ENCODE results near the gene EID2B.

DNA sequence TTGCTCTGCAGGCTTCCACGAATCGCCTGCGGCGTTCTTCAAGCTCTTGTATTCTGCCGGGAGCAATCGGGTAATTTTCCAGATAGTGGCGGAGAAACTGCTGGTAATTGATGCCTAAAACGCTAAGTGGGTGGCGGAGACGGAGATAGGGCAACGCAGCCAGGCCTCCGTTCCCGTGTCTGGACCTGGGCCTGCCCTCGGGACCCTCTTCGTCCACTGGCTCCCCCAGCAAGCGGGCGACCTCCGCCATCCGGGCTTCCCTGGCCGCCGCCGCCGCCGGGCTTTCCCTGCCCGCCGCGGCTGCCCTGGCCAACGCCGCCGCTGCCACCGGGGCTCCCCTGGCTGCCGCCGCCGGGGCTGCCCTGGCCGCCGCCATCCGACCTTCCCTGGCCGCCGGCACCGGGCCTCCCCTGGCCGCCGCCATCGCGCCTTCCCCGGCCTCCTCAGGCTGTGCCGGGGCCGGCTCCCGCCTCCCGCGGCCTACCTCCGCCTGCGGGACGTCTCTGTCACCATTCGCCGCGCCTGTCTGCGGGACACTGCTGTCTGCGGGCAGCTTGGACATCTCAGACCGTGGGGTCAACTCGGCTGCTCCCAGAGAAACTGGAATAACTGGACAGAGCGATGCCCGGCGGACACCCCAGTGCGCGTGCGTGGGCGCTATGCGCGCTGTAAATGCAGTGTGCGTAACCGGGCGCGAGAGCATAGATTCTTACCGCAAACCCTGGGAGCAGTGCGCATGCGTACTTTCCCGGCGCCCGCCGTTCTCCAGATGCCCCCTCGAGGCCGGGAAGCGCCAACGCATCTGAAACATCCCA is 7.1 kb upstream of the EID2B start, which contains the start of gene EID2:
- TF ChIP-seq TAF1 (IDR thresholded peaks at IDR 0.05; ENCODE audit: low read depth, low read length), result peak; percentile 79
- TF ChIP-seq GTF2F1 (IDR thresholded peaks at IDR 0.05; ENCODE audit: borderline replicate concordance, low read depth, low read length), result peak; percentile 56; the same call in 1 of the 2 replicates
